Nucleus accumbens (tissue), 56 donors: ENCODE measurements around the gene MYL12A.
"Not testable (repeated sequence)": the region's sequence is repeated elsewhere in the genome, so short reads cannot be mapped to it uniquely, and the experiment has no call there.

Experiments used
- DNase-seq, 56 donors: peaks; one replicate each; lab custom pipeline; 2025; lab: John Stamatoyannopoulos, UW

The MYL12A gene

GRCh38 chr18:3247240-3248061, at the start of gene MYL12A:
Gene MYL12A, plus strand, starts transcription at chr18:3247801. Its CDS starts 5,447 bp downstream, at chr18:3253248.
- peak; percentile 43 to 95 (median 86) for DNase-seq

DNA sequence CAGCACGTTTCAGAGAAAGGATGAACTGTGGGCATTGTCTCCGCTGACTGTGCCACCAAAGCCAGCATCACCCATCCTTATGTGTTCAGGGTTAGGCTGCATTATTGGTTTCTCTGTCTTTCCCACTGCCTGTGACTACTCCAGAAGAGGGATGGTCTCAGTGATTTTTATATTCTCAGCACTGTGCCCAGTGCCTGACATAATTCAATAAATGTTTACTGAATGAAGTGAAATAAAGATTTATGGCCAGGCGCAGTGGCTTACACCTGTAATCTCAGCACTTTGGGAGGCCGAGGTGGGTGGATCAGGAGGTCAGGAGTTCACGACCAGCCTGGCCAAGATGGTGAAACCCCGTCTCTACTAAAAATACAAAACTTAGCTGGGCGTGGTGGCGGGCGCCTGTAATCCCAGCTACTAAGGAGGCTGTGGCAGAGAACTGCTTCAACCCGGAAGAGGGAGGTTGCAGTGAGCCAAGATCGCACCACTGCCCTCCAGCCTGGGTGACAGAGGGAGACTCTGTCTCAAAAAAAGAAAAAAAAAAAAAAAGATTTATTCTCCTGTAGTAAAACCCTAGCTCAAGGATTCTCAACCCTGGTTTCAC, 49.2 kb upstream of the MYL12A start:
- DNase-seq, result not testable (repeated sequence)

- DNase-seq, result no peak
Observed at GRCh38 chr18:3199942-3200645, 47.5 kb upstream of the MYL12A start.

GRCh38 chr18:3205239-3205638, 42.4 kb upstream of the MYL12A start:
- no peak for DNase-seq

- DNase-seq, result no peak
Observed at GRCh38 chr18:3207565-3207964, 40.0 kb upstream of the MYL12A start.

- DNase-seq, result no peak
Observed at GRCh38 chr18:3209859-3210569, 37.6 kb upstream of the MYL12A start.

DNA sequence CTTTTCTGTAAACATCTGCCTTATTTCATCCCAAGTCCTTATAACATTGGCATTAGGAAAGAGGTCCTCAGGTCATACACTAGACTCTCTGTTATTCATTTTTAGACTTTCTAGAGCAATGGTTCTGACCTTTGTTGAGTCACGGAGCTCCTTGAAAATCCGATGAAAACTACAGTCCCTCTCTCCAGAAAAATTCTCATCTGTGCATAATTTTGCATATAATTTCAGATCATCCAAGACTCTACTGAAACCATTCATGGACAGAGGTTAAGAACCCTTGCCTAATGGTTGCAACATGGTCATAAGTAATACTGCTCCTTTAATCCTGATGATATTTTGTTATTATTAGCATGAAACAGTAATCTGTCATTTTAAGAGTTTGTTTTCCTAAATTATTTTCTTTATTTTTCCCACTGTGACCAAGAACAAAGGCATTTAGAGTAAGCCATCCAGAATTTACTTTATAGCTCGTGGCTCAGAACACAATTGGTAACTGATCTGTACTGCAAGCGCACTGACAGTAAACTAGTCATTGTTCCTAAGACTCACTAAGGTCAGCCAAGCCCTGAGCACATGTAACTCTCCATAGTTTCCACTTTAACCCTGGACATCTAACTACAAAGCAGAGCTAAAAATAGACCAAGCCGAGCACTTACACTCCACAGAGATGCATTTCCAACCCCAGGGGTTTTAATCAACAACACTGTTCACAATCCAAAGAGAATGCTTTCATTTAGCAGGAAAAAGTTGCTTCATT, 36.2 kb upstream of the MYL12A start:
- no peak for DNase-seq

DNA sequence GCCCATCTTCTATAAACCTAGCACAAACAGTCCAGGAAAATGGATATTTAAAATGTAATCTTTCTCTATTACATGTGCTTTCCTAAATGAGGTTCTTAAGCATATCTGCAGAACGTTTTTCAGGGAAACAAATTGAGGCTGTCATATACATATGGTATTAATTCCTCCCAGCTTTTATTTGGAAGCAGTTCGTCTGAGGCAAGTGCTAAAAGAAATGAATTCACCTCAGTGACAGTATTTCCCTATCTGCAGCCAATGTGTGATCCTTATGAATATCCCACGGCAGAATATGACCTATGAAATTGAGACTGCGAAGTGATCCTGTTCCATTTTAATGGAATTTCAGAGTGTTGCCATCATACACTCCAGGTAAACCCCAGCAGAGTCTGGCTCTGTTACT, 34.9 kb upstream of the MYL12A start:
- DNase-seq, result no peak

GRCh38 chr18:3213300-3214059, 34.1 kb upstream of the MYL12A start:
- DNase-seq, result no peak

GRCh38 chr18:3214855-3215637, 32.6 kb upstream of the MYL12A start:
- DNase-seq, result no peak

DNA sequence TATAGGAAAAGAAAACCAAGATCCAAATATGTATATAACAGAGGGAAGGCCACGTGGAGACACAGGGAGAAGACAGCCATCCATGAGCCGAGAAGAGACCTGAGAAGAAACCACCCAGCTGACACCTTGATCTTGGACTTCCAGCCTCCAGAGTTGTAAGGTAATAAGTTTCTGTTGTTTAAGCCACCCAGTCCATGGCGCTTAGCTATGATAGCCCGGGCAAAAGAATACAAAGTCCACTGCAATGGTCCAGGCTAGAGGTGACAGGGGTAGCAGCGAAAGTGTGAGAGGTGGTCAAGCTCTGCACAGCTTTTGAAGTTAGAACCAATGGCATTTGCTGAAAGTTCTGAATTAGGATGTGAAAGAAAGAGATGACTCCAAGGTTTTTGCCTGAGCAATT, 30.6 kb upstream of the MYL12A start:
- DNase-seq, result no peak

DNA sequence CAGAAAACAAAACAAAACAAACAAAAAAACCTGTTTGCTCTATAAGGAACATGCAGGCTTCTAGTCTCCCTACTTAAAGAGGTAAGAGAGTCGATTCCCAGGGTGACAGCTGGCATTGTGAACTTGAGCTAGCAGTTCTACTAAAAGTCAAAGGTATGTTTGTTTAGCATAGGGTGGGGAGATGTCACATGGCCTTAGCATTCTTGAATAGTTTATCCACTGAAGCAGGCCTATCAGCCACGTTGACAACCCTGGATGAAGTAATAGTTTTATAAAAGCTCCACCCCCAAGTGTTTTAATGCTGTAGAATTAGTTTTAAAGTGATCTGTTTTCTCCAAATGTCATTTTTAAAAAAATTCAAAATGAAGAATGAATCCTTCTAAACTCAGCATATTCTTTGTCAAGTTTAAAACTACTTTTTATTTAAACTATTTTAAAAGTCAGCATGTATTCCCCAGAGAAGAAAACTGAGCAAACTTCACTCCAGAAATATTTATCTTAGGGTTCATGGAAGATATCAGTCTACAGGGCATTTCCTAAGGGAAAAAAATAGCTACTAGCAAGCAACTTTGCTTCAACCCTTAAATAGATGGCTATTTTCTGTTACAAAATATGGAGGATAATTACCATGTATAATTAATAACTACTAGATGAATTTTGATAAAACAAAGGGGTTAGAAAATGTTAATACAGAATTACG, 29.5 kb upstream of the MYL12A start:
- no peak for DNase-seq

DNA sequence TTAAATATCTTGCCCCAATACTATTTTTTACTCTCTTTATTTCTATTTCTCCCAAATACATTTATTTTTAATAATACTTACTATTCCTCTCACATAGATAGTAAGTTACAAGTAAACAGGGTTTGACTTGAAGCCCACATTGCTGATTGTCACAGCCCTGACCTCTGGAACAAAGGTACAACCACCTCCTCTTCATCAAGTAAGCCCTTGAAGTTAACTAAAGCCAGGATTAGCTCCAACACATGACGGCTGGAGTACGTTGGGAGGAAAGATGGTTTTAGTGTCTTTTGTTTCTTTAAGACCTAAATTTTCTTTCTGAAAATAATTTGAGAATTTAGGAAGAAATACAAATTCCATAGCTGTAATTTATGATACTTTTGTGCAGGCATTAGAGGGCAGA, 28.8 kb upstream of the MYL12A start:
- DNase-seq, result no peak

DNA sequence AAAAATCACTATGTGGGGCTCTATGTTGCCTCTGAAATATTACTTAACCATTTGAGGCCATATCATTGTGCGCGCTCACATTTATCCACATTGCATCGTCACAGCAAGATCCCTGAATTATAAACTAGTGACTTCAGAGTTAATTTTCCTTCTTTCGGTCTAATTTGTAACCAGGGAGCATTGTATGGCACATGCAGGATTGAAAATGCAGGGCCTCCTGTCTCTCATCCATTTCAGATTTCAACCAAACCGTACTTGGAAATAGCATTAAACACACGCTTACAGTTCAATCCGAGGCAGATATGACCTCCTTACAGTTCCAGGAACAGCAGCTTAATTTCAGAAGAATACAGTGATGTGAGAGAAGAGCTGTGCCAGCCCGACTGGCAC, 28.4 kb upstream of the MYL12A start:
- peak in 1 of 56 donors; percentile 8 for DNase-seq

GRCh38 chr18:3219631-3220335, 27.8 kb upstream of the MYL12A start, which contains the start of gene MYOM1:
Gene MYOM1, minus strand, starts transcription at chr18:3219968. Its CDS starts 4,745 bp downstream, at chr18:3215223.
- DNase-seq, result peak in 1 of 56 donors; percentile 6

DNA sequence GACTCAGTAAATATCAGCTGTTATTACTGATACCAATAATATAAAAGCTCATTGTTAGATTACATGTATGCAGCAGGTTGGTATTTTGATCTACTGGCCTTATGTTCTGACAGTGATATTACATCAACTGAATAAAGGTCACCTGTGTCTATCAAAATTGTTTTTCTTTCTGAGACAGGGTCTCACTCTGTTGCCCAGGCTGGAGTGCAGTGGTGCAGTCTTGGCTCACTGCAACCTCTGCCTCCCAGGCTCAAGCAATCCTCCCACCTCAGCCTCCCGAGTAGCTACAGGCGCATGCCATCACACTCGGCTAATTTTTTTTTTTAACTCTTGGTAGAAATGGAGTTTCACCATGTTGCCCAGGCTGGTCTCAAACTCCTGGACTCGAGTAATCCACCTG, 26.7 kb upstream of the MYL12A start:
- DNase-seq, result not testable (repeated sequence)

- DNase-seq, result no peak
Observed at GRCh38 chr18:3221496-3221895, 26.1 kb upstream of the MYL12A start.
